Endothelial cell of umbilical vein (primary cell): Measurements from ENCODE around the gene CDC16. TPM values are rescaled to one million over a fixed set of nuclear protein-coding genes. Genes with fewer than 3 reads are reported as not detected.
"Not testable (repeated sequence)": the region's sequence is repeated elsewhere in the genome, so short reads cannot be mapped to it uniquely, and the experiment has no call there.

Experiments
- BruUV-seq: library from RNA; stranded (reverse); fragments of 400-500 nt; replicated peaks from 2 replicates; lab custom pipeline; 2021; lab: Mats Ljungman, UMichigan
- CTCF ChIA-PET: fragments of 300-600, 350-600 bp; sonication (Branson Sonifier 250); formaldehyde crosslinking; loops from one replicate; lab custom pipeline; 2021; ENCODE audit warnings: antibody characterized with exemption, inconsistent platforms; lab: Charles Lee
- POLR2A ChIA-PET: fragments of 300-600, 350-600 bp; sonication (Branson Sonifier 250); formaldehyde crosslinking; loops from one replicate; lab custom pipeline; 2021; ENCODE audit warnings: antibody characterized with exemption, inconsistent platforms; lab: Charles Lee
- DNase-seq: peaks from one replicate; pipeline ENCODE4 v3.0.0-alpha.2; 2011; ENCODE audit warnings: low read depth, low spot score
- FAIRE-seq: peaks from 2 replicates; lab custom pipeline; 2011; peaks lifted over from hg19 to GRCh38; lab: Jason Lieb, UNC
- H2AFZ ChIP-seq: 2 replicates; pipeline ENCODE4 v1.6.0; 2012; ENCODE audit warnings: low read depth, low read length, control low read depth, inconsistent platforms
- H3K27ac ChIP-seq: 2 replicates; pipeline ENCODE4 v1.5.1; 2011; ENCODE audit warnings: low read depth, mild to moderate bottlenecking, control low read depth, low read length, moderate library complexity; ENCODE audit not compliant: insufficient read depth
- H3K27me3 ChIP-seq, 2 experiments: 2 replicates each; pipeline versions ENCODE4 v1.6.0 to v1.6.1; 2011; ENCODE audit warnings: low read length in 2 of 2, mixed read lengths in 1 of 2; ENCODE audit not compliant: control insufficient read depth in 2 of 2, insufficient read depth in 2 of 2
- H3K36me3 ChIP-seq, 2 experiments: 2 replicates in 1 of 2; 3 replicates in 1 of 2; pipeline ENCODE4 v1.5.1; 2011; ENCODE audit warnings: low read length in 2 of 2, mild to moderate bottlenecking in 1 of 2, moderate library complexity in 1 of 2; ENCODE audit not compliant: control insufficient read depth in 2 of 2, insufficient read depth in 2 of 2; ENCODE audit errors: extremely low read depth in 1 of 2
- H3K4me1 ChIP-seq: 3 replicates; pipeline ENCODE4 v1.5.1; 2011; ENCODE audit warnings: mild to moderate bottlenecking, low read length; ENCODE audit not compliant: control insufficient read depth, insufficient read depth; ENCODE audit errors: extremely low read depth
- H3K4me2 ChIP-seq: 2 replicates; pipeline ENCODE4 v1.6.1; 2011; ENCODE audit warnings: low read length, control low read depth, mixed read lengths; ENCODE audit not compliant: insufficient read depth
- H3K4me3 ChIP-seq, 3 experiments: fragments of 200-600 bp in 1 of 3; sonication (generic), shearing (Covaris generic) in 1 of 3; replicated peaks in 1 of 3; 2 replicates each; pipeline ENCODE4 v1.5.1; 2011 to 2016; ENCODE audit warnings: control low read depth in 3 of 3, low read length in 3 of 3, mild to moderate bottlenecking in 2 of 3, inconsistent platforms in 1 of 3, low read depth in 1 of 3, moderate library complexity in 1 of 3; ENCODE audit not compliant: insufficient read depth in 1 of 3
- H3K79me2 ChIP-seq: 2 replicates; pipeline ENCODE4 v1.6.0; 2012; ENCODE audit warnings: low read length, inconsistent platforms; ENCODE audit not compliant: control insufficient read depth, insufficient read depth
- H3K9ac ChIP-seq: replicated peaks from 2 replicates; pipeline ENCODE3; 2011; ENCODE audit warnings: low read length, control low read depth; ENCODE audit not compliant: insufficient read depth; ENCODE audit errors: extremely low read depth
- H3K9me1 ChIP-seq: replicated peaks from 3 replicates; pipeline ENCODE4 v1.6.0; 2011; ENCODE audit warnings: mild to moderate bottlenecking, low read length; ENCODE audit not compliant: control insufficient read depth, insufficient read depth; ENCODE audit errors: extremely low read depth
- H3K9me3 ChIP-seq: replicated peaks from 2 replicates; pipeline ENCODE4 v1.5.1; 2012; ENCODE audit warnings: low read length, inconsistent platforms; ENCODE audit not compliant: control insufficient read depth, insufficient read depth
- H4K20me1 ChIP-seq: replicated peaks from 2 replicates; pipeline ENCODE3; 2011; ENCODE audit warnings: mild to moderate bottlenecking, low read length; ENCODE audit not compliant: control insufficient read depth, insufficient read depth; ENCODE audit errors: extremely low read depth
- EZH2 ChIP-seq: IDR thresholded peaks from 2 replicates; pipeline ENCODE4 v1.6.1; 2012; ENCODE audit warnings: borderline replicate concordance, low read depth, mild to moderate bottlenecking, moderate library complexity, low read length, inconsistent platforms; ENCODE audit not compliant: severe bottlenecking
- FOS ChIP-seq: IDR thresholded peaks from 2 replicates; pipeline ENCODE4 v1.6.1; 2011; ENCODE audit warnings: mild to moderate bottlenecking, low read length, moderate library complexity, borderline replicate concordance; ENCODE audit not compliant: insufficient read depth
- GATA2 ChIP-seq: IDR thresholded peaks from 2 replicates; pipeline ENCODE4 v1.7.0; 2011; ENCODE audit warnings: low read depth, mild to moderate bottlenecking, moderate library complexity, mixed read lengths, low read length; ENCODE audit not compliant: insufficient read length, insufficient read depth
- JUN ChIP-seq: IDR thresholded peaks from 2 replicates; pipeline ENCODE4 v1.6.1; 2011; ENCODE audit warnings: borderline replicate concordance, low read depth; ENCODE audit not compliant: insufficient read length, insufficient read depth
- MYC ChIP-seq: IDR thresholded peaks from one replicate; pipeline ENCODE4 v1.6.1; 2011; ENCODE audit warnings: mild to moderate bottlenecking, low read depth, low read length
- POLR2A ChIP-seq: IDR thresholded peaks from 2 replicates; pipeline ENCODE4 v1.6.1; 2012; ENCODE audit warnings: low read depth, mild to moderate bottlenecking, control low read depth, low read length
- POLR2AphosphoS5 ChIP-seq: IDR thresholded peaks from 2 replicates; pipeline ENCODE4 v1.6.1; 2012; ENCODE audit warnings: low read depth, mild to moderate bottlenecking, control low read depth, low read length, moderate library complexity; ENCODE audit not compliant: insufficient read depth
- dilution Hi-C: fragments of 300-500 bp; cut with MboI; formaldehyde crosslinking; loops from one replicate; pipeline ENCODE4 v1.15.0; 2019; ENCODE audit warnings: low sequenced_read_pairs; ENCODE audit not compliant: extremely low pct_ligation_motif_present
- intact Hi-C: fragments of 100-400 bp; cut with micrococcal nuclease; formaldehyde crosslinking; loops from one replicate; pipeline ENCODE4 v1.10.0; 2022
- polyA plus RNA-seq, 4 experiments: library from polyadenylated mRNA; depleted of rRNA in 3 of 4; stranded (reverse) in 3 of 4; unstranded in 1 of 4; fragments of >200 nt; gene quantifications; 2 replicates each; pipeline versions ENCODE4 v1.2.1 to v1.2.3, GENCODE V29; 2011 to 2012; ENCODE audit warnings: missing spikeins in 1 of 4
- total RNA-seq: library from RNA; stranded (reverse); gene quantifications from 2 replicates; pipeline ENCODE4 v1.2.3, GENCODE V29; 2021
- TF ChIP-seq, protein P1 (sequence below), 2 donors: IDR thresholded peaks; 1 replicate in 1 of 2; 2 replicates in 1 of 2; pipeline ENCODE4 v1.5.1; 2011; ENCODE audit warnings: low read length in 2 of 2, mild to moderate bottlenecking in 2 of 2, moderate library complexity in 2 of 2, control low read depth in 1 of 2, inconsistent platforms in 1 of 2, low read depth in 1 of 2; ENCODE audit not compliant: insufficient read depth in 1 of 2; ENCODE audit errors: extremely low read depth in 1 of 2
- TF ChIP-seq, protein P2 (sequence below): IDR thresholded peaks from 2 replicates; pipeline ENCODE4 v1.6.1; 2011; ENCODE audit not compliant: insufficient read depth, insufficient read length

Gene CDC16
- total and polyA plus RNA-seq, 2 donors (not counting 3 experiments of a cell fraction or from before 2014, with no cell fraction given), result 41.6 to 83.3 TPM

DNA sequence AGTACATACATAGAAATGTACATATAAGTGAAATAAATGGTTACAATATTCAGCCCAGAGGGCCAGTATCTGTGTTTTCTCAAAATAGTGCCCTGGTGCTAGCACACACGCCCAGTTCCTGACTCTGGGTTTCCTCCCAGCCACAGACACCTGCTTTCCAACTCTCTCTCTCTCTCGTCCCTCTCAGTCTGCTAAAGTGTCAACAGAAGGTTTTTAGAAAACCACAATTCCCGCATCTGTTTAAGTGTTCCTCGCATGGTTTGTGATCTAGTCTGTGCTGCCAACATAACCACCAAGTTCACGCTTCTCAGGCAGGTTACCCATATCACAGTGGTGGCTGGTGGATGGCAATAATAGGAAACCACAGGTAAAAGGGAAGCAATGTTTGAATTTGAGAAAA lies 28.9 kb downstream of the CDC16 start:
- Histone ChIP-seq H3K9me3 (no peaks in the 10 kb centered on the region), H3K9me1 (no peaks in the 10 kb centered on the region), H3K27ac (no peak overlapping the region), H2AFZ (no peak overlapping the region), H3K4me1 (no peaks in the 10 kb centered on the region), H3K79me2 (no peaks in the 10 kb centered on the region), H3K27me3 (no peaks in the 10 kb centered on the region), H3K36me3 (peaks cover 29% of the 10 kb centered on the region in 2 experiments), H3K4me2 (no peak overlapping the region), H3K9ac (no peak overlapping the region), H4K20me1 (no peaks in the 10 kb centered on the region), H3K4me3 (no peak overlapping the region)
- intact Hi-C loops, result no loop called here
- BruUV-seq, result no TSS peak
- FAIRE-seq (no peak), DNase-seq (no peak)
- CTCF ChIA-PET, result no interaction called here
- TF ChIP-seq FOS (no peak), JUN (no peak), POLR2AphosphoS5 (no peak), POLR2A (no peak), EZH2 (no peak), MYC (no peak), GATA2 (no peak)
- TF ChIP-seq, protein P1, sequence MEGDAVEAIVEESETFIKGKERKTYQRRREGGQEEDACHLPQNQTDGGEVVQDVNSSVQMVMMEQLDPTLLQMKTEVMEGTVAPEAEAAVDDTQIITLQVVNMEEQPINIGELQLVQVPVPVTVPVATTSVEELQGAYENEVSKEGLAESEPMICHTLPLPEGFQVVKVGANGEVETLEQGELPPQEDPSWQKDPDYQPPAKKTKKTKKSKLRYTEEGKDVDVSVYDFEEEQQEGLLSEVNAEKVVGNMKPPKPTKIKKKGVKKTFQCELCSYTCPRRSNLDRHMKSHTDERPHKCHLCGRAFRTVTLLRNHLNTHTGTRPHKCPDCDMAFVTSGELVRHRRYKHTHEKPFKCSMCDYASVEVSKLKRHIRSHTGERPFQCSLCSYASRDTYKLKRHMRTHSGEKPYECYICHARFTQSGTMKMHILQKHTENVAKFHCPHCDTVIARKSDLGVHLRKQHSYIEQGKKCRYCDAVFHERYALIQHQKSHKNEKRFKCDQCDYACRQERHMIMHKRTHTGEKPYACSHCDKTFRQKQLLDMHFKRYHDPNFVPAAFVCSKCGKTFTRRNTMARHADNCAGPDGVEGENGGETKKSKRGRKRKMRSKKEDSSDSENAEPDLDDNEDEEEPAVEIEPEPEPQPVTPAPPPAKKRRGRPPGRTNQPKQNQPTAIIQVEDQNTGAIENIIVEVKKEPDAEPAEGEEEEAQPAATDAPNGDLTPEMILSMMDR (IDR thresholded peaks at IDR 0.05; ENCODE audit: extremely low read depth in 1 of 2, insufficient read depth in 1 of 2, low read depth in 1 of 2, low read length in 2 of 2), result no peak
- TF ChIP-seq, protein P2, sequence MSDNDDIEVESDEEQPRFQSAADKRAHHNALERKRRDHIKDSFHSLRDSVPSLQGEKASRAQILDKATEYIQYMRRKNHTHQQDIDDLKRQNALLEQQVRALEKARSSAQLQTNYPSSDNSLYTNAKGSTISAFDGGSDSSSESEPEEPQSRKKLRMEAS, result no peak
- POLR2A ChIA-PET, result no interaction called here
- dilution Hi-C loops, result no loop called here

DNA sequence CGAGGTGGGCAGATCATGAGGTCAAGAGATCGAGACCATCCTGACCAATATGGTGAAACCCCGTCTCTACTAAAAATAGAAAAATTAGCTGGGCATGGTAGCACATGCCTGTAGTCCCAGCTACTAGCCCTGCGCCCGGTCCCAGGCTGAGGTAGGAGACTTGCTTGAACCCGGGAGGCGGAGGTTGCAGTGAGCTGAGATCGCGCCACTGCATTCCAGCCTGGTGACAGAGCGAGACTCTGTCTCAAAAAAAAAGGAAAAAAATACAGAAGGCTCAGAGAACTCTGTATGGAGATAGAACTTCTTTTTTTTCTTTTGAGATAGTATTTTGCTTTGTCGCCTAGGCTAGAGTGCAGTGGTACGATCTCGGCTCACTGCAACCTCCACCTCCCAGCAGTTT lies 29.6 kb downstream of the CDC16 start:
- H2AFZ ChIP-seq, H3K4me3 ChIP-seq, intact Hi-C loops, POLR2A ChIA-PET, dilution Hi-C loops, H3K4me2 ChIP-seq, H4K20me1 ChIP-seq, H3K9me3 ChIP-seq, H3K9me1 ChIP-seq, H3K9ac ChIP-seq, H3K4me1 ChIP-seq, FAIRE-seq, BruUV-seq, H3K79me2 ChIP-seq, CTCF ChIA-PET, H3K27ac ChIP-seq, DNase-seq, H3K27me3 ChIP-seq: not testable (repeated sequence)
- peaks cover 30 to 34% of the 10 kb centered on the region in 2 experiments for H3K36me3 ChIP-seq
